ENCODE measurements around the gene TBX4. TPM values are rescaled to one million over a fixed set of nuclear protein-coding genes. Genes with fewer than 3 reads are reported as not detected.

TBX4 gene
- total and polyA plus RNA-seq, 2 experiments from 2014 or later = not detected

GRCh38 chr17:61408151-61409041, 43.8 kb upstream of the TBX4 start (continued):
- TF ChIP-seq ZNF462 (CRISPR knock-in tag; IDR thresholded peaks at IDR 0.05) (no peak), REST (IDR thresholded peaks at IDR 0.05; ENCODE audit: unreplicated experiment) (no peak), POLR2AphosphoS5 (IDR thresholded peaks at IDR 0.05; ENCODE audit: low read depth) (no peak)

Data from GM23338 (cell line).